B cell (primary cell): ENCODE data around the gene ZBTB40. TPM values are rescaled to one million over a fixed set of nuclear protein-coding genes. Genes with fewer than 3 reads are reported as not detected.
A peak's percentile ranks its signal among the peaks of the same experiment; 100 is the strongest.

Source experiments
- ATAC-seq: fragments of 200-7000 bp; cut with Tn5 transposase; one replicate; pipeline ENCODE4 v1.10.0; 2021; ENCODE audit warnings: low read depth, mild to moderate bottlenecking, moderate number of reproducible peaks, moderate library complexity
- CTCF ChIA-PET: fragments of 350-600 bp; sonication (Branson Sonifier 250); formaldehyde crosslinking; loops from one replicate; lab custom pipeline; 2021; ENCODE audit warnings: antibody characterized with exemption, inconsistent platforms; lab: Charles Lee
- POLR2A ChIA-PET: fragments of 350-600 bp; sonication (Branson Sonifier 250); formaldehyde crosslinking; loops from one replicate; lab custom pipeline; 2021; ENCODE audit warnings: antibody characterized with exemption; lab: Charles Lee
- DNase-seq: peaks from one replicate; pipeline ENCODE4 v3.0.0; 2013
- H2AFZ ChIP-seq: 2 replicates; pipeline ENCODE4 v1.6.1; 2012; ENCODE audit warnings: mild to moderate bottlenecking, low read depth, low read length; ENCODE audit not compliant: insufficient read depth, poor library complexity, severe bottlenecking
- H3K27ac ChIP-seq, 2 donors: 1 replicate in 1 of 2; 2 replicates in 1 of 2; pipeline ENCODE4 v1.5.1; 2012 to 2013; ENCODE audit warnings: low read length in 2 of 2, mild to moderate bottlenecking in 2 of 2, moderate library complexity in 1 of 2
- H3K27me3 ChIP-seq, 4 experiments: fragments of 200-600 bp in 1 of 4; sonication (generic) in 1 of 4; replicated peaks in 1 of 4; 1 replicate in 2 of 4; 2 replicates in 2 of 4; pipeline versions ENCODE4 v1.6.1 to v1.7.0; 2013 to 2016; ENCODE audit warnings: low read length in 3 of 4, mild to moderate bottlenecking in 2 of 4, mixed read lengths in 1 of 4, moderate library complexity in 1 of 4; ENCODE audit not compliant: insufficient read depth in 4 of 4, control insufficient read depth in 3 of 4; ENCODE audit errors: control extremely low read depth in 1 of 4
- H3K36me3 ChIP-seq, 2 experiments: replicated peaks in 1 of 2; 1 replicate in 1 of 2; 2 replicates in 1 of 2; pipeline versions ENCODE4 v1.6.1 to v1.7.1; 2013; ENCODE audit warnings: low read length in 1 of 2; ENCODE audit not compliant: insufficient read depth in 2 of 2, control insufficient read depth in 1 of 2; ENCODE audit errors: control extremely low read depth in 1 of 2, extremely low read depth in 1 of 2
- H3K4me1 ChIP-seq, 2 donors: fragments of 200-600 bp in 1 of 2; sonication (generic) in 1 of 2; 1 replicate in 1 of 2; 2 replicates in 1 of 2; pipeline versions ENCODE4 v1.5.1 to v1.6.1; 2013 to 2017; ENCODE audit warnings: low read length in 2 of 2; ENCODE audit not compliant: control insufficient read depth in 2 of 2, insufficient read depth in 2 of 2
- H3K4me2 ChIP-seq: replicated peaks from 2 replicates; pipeline ENCODE3; 2012; ENCODE audit warnings: mild to moderate bottlenecking, low read depth, low read length; ENCODE audit not compliant: poor library complexity, severe bottlenecking
- H3K4me3 ChIP-seq, 5 experiments: fragments of 200-600 bp in 1 of 5; sonication (generic) in 1 of 5; 1 replicate in 3 of 5; 2 replicates in 2 of 5; pipeline versions ENCODE4 v1.5.1 to v1.7.0; 2011 to 2016; ENCODE audit warnings: low read length in 4 of 5, mild to moderate bottlenecking in 4 of 5, low read depth in 2 of 5, control low read depth in 1 of 5, moderate library complexity in 1 of 5; ENCODE audit not compliant: insufficient read depth in 1 of 5; ENCODE audit errors: control extremely low read depth in 1 of 5, extremely low read depth in 1 of 5
- H3K79me2 ChIP-seq: fragments of 200-600 bp; sonication (generic); one replicate; pipeline ENCODE4 v1.6.0; 2016; ENCODE audit warnings: low read length; ENCODE audit not compliant: control insufficient read depth, insufficient read depth
- H3K9ac ChIP-seq: fragments of 200-600 bp; sonication (generic); 2 replicates; pipeline ENCODE4 v1.6.1; 2017; ENCODE audit warnings: mild to moderate bottlenecking, low read length, moderate library complexity
- H3K9me3 ChIP-seq, 3 donors: one replicate each; pipeline versions ENCODE4 v1.6.1 to v1.7.1; 2013; ENCODE audit warnings: low read length in 2 of 3; ENCODE audit not compliant: control insufficient read depth in 2 of 3, insufficient read depth in 1 of 3; ENCODE audit errors: control extremely low read depth in 1 of 3
- H4K20me1 ChIP-seq: 2 replicates; pipeline ENCODE4 v1.6.0; 2012; ENCODE audit warnings: mild to moderate bottlenecking, low read length; ENCODE audit not compliant: insufficient read depth, control insufficient read depth, poor library complexity, severe bottlenecking
- H3K27ac Mint-ChIP-seq: one replicate; pipeline ENCODE4 v1.8.0; 2021; ENCODE audit warnings: mixed read lengths
- H3K27me3 Mint-ChIP-seq: one replicate; pipeline ENCODE4 v1.8.0; 2021; ENCODE audit warnings: mixed read lengths
- H3K4me1 Mint-ChIP-seq: one replicate; pipeline ENCODE4 v1.8.0; 2021; ENCODE audit warnings: mixed read lengths
- H3K4me3 Mint-ChIP-seq: one replicate; pipeline ENCODE4 v1.8.0; 2021; ENCODE audit warnings: mixed read lengths
- H3K9me3 Mint-ChIP-seq: one replicate; pipeline ENCODE4 v1.8.0; 2022; ENCODE audit warnings: mixed read lengths; ENCODE audit not compliant: insufficient read depth
- CTCF ChIP-seq: fragments of 200-600 bp; IDR thresholded peaks from one replicate; pipeline ENCODE4 v1.8.0; 2022; ENCODE audit warnings: antibody characterized with exemption, mild to moderate bottlenecking
- EZH2 ChIP-seq: IDR thresholded peaks from 2 replicates; pipeline ENCODE4 v1.6.1; 2012; ENCODE audit warnings: borderline replicate concordance, low read depth, mild to moderate bottlenecking, moderate library complexity, low read length; ENCODE audit not compliant: insufficient read depth, poor library complexity, severe bottlenecking
- WGBS: methylation state at CpG from one replicate; pipeline ENCODE4 v1.1.5; 2013; ENCODE audit warnings: missing lambda C conversion rate; ENCODE audit not compliant: insufficient coverage; 5-methylcytosine and 5-hydroxymethylcytosine counted together
- intact Hi-C: fragments of 100-400 bp; cut with micrococcal nuclease; formaldehyde crosslinking; loops from one replicate; pipeline ENCODE4 v1.10.0; 2022
- polyA plus RNA-seq: library from polyadenylated mRNA; depleted of rRNA; stranded (reverse); fragments of >200 nt; gene quantifications from 2 replicates; pipeline ENCODE4 v1.2.3, GENCODE V29; 2012
- total RNA-seq, 2 donors: library from RNA; stranded (reverse); fragments of 120-200 nt in 1 of 2; gene quantifications; 1 replicate in 1 of 2; 2 replicates in 1 of 2; pipeline versions ENCODE4 v1.2.3 to v1.2.4, GENCODE V29; 2013 to 2022

ZBTB40 gene
- total and polyA plus RNA-seq, 2 donors (not counting 1 experiment from before 2014, with no cell fraction given): 30.9 to 51.9 TPM

DNA sequence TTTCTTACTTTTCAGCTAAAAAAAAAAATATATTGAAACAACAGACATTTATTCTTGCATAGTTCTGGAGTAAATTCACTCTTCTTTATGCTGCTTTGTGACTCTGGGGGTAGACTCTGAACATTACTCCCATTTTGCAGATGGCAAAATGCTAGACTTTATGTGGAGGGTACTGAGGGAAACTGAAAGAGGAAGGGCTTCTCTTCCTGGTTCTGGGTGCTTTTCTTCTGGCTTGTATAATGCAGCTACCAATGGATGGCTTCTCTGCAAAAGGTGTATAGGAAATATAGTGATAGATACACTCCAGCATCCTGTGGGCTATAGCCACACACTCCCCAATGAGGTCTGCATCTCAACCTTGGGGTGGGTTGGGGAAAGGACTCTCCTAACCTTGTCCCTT is 19.7 kb upstream of the ZBTB40 start:
- peaks cover 9% of the 10 kb centered on the region for H3K27me3 Mint-ChIP-seq
- H2AFZ ChIP-seq: peak overlapping the region; percentile 25
- H3K9me3 ChIP-seq: peaks cover 0 to 3% (median 0%) of the 10 kb centered on the region in 3 donors
- no peak for ATAC-seq
- no peaks in the 10 kb centered on the region for H4K20me1 ChIP-seq
- no peak overlapping the region for H3K4me3 Mint-ChIP-seq
- ChIA-PET POLR2A (no interaction called here), CTCF (no interaction called here)
- H3K9me3 Mint-ChIP-seq: no peaks in the 10 kb centered on the region
- peaks cover 8% of the 10 kb centered on the region for H3K4me1 Mint-ChIP-seq
- H3K36me3 ChIP-seq: no peaks in the 10 kb centered on the region
- H3K9ac ChIP-seq: no peak overlapping the region
- H3K27ac ChIP-seq: no peak overlapping the region
- H3K27me3 ChIP-seq: no peaks in the 10 kb centered on the region
- H3K4me2 ChIP-seq: no peak overlapping the region
- no peaks in the 10 kb centered on the region for H3K79me2 ChIP-seq
- no peak for TF ChIP-seq CTCF
- TF ChIP-seq EZH2: no peak
- intact Hi-C loops: no loop called here
- H3K4me3 ChIP-seq: no peak overlapping the region
- DNase-seq: no peak
- H3K4me1 ChIP-seq: peaks cover 0 to 5% of the 10 kb centered on the region in 2 donors
- no peak overlapping the region for H3K27ac Mint-ChIP-seq

- WGBS: 75% methylated on average over 2 of the region's 6 CpGs
- Histone ChIP-seq H3K9me3 (peaks cover 3 to 4% (median 4%) of the 10 kb centered on the region in 3 donors), H3K9ac (no peak overlapping the region), H3K4me3 (no peak overlapping the region), H3K4me1 (peaks cover 0 to 5% of the 10 kb centered on the region in 2 donors), H3K27ac (no peak overlapping the region), H2AFZ (no peak overlapping the region), H3K79me2 (no peaks in the 10 kb centered on the region), H3K4me2 (no peak overlapping the region), H4K20me1 (no peaks in the 10 kb centered on the region), H3K27me3 (no peaks in the 10 kb centered on the region), H3K36me3 (no peaks in the 10 kb centered on the region)
- CTCF ChIA-PET: interaction anchor here (0.6 to 0.7 kb wide), 2 partner anchors 35 to 293 kb away, joined by 3 read pairs; no protein-coding TSS in a partner anchor
- Mint-ChIP-seq H3K4me3 (no peak overlapping the region), H3K27ac (no peak overlapping the region), H3K27me3 (peaks cover 16% of the 10 kb centered on the region), H3K4me1 (peaks cover 6% of the 10 kb centered on the region), H3K9me3 (peaks cover 3% of the 10 kb centered on the region)
- DNase-seq (no peak), ATAC-seq (no peak)
- intact Hi-C loops: no loop called here
- no peak for TF ChIP-seq EZH2
- no peak for TF ChIP-seq CTCF
- POLR2A ChIA-PET: interaction anchor here (0.6 kb wide), 1 partner anchor 12 kb away, joined by 4 read pairs; no protein-coding TSS in a partner anchor
Observed at GRCh38 chr1:22434717-22435116, 16.9 kb upstream of the ZBTB40 start.
